Keratinocyte (primary cell): ENCODE measurements around the gene EID3. TPM values are rescaled to one million over a fixed set of nuclear protein-coding genes. Genes with fewer than 3 reads are reported as not detected.

Source experiments
- DNase-seq: peaks from one replicate; pipeline ENCODE4 v3.0.0-alpha.2; 2011; ENCODE audit warnings: low read depth, missing footprints, low spot score
- FAIRE-seq: peaks from 2 replicates; lab custom pipeline; 2011; peaks lifted over from hg19 to GRCh38; lab: Jason Lieb, UNC
- H2AFZ ChIP-seq: 2 replicates; pipeline ENCODE4 v1.6.0; 2012; ENCODE audit warnings: low read length, control low read depth, inconsistent platforms; ENCODE audit not compliant: control insufficient read depth
- H3K27ac ChIP-seq: 2 replicates; pipeline ENCODE4 v1.5.1; 2011; ENCODE audit warnings: low read length; ENCODE audit not compliant: control insufficient read depth, insufficient read depth
- H3K27me3 ChIP-seq: 3 replicates; pipeline ENCODE4 v1.6.0; 2011; ENCODE audit warnings: low read length; ENCODE audit not compliant: control insufficient read depth, insufficient read depth; ENCODE audit errors: extremely low read depth
- H3K36me3 ChIP-seq, 2 experiments: 2 replicates in 1 of 2; 3 replicates in 1 of 2; pipeline ENCODE4 v1.5.1; 2011; ENCODE audit warnings: low read length in 2 of 2, mild to moderate bottlenecking in 1 of 2; ENCODE audit not compliant: control insufficient read depth in 2 of 2, insufficient read depth in 2 of 2; ENCODE audit errors: extremely low read depth in 1 of 2
- H3K4me1 ChIP-seq: 3 replicates; pipeline ENCODE4 v1.5.1; 2011; ENCODE audit warnings: low read length; ENCODE audit not compliant: control insufficient read depth, insufficient read depth; ENCODE audit errors: extremely low read depth
- H3K4me2 ChIP-seq: 3 replicates; pipeline ENCODE4 v1.6.0; 2011; ENCODE audit warnings: low read depth, low read length; ENCODE audit not compliant: control insufficient read depth, insufficient read depth; ENCODE audit errors: extremely low read depth
- H3K4me3 ChIP-seq, 3 experiments: fragments of 200-600 bp in 1 of 3; sonication (generic) in 1 of 3; 2 replicates in 2 of 3; 3 replicates in 1 of 3; pipeline ENCODE4 v1.5.1; 2011 to 2016; ENCODE audit warnings: low read length in 3 of 3, mild to moderate bottlenecking in 3 of 3, control low read depth in 2 of 3, inconsistent platforms in 1 of 3, low read depth in 1 of 3, mixed read lengths in 1 of 3, mixed run types in 1 of 3, moderate library complexity in 1 of 3; ENCODE audit not compliant: control insufficient read depth in 2 of 3, insufficient read depth in 2 of 3; ENCODE audit errors: extremely low read depth in 1 of 3
- H3K79me2 ChIP-seq: 2 replicates; pipeline ENCODE4 v1.6.0; 2012; ENCODE audit warnings: low read length; ENCODE audit not compliant: control insufficient read depth, insufficient read depth
- H3K9ac ChIP-seq: 3 replicates; pipeline ENCODE4 v1.6.0; 2011; ENCODE audit warnings: low read length; ENCODE audit not compliant: control insufficient read depth, insufficient read depth; ENCODE audit errors: extremely low read depth
- H3K9me1 ChIP-seq: 3 replicates; pipeline ENCODE4 v1.6.0; 2011; ENCODE audit warnings: low read length; ENCODE audit not compliant: control insufficient read depth, insufficient read depth; ENCODE audit errors: extremely low read depth
- H3K9me3 ChIP-seq: 2 replicates; pipeline ENCODE4 v1.5.1; 2012; ENCODE audit warnings: low read depth, low read length; ENCODE audit not compliant: control insufficient read depth
- H4K20me1 ChIP-seq: 3 replicates; pipeline ENCODE4 v1.6.0; 2011; ENCODE audit warnings: low read length; ENCODE audit not compliant: control insufficient read depth, insufficient read depth; ENCODE audit errors: extremely low read depth
- EZH2 ChIP-seq: IDR thresholded peaks from one replicate; pipeline ENCODE4 v1.6.1; 2012; ENCODE audit warnings: inconsistent platforms, mild to moderate bottlenecking, low read length, moderate library complexity
- dilution Hi-C: fragments of 300-500 bp; cut with MboI; formaldehyde crosslinking; loops from one replicate; pipeline ENCODE4 v1.7.0; 2020; ENCODE audit warnings: low sequenced_read_pairs; ENCODE audit not compliant: extremely low pct_ligation_motif_present
- polyA plus RNA-seq, 5 experiments: library from polyadenylated mRNA; depleted of rRNA in 3 of 5; stranded (reverse) in 3 of 5; stranded (forward) in 1 of 5; unstranded in 1 of 5; fragments of >200 nt; gene quantifications; 1 replicate in 1 of 5; 2 replicates in 3 of 5; 3 replicates in 1 of 5; pipeline versions ENCODE4 v1.2.1 to v1.2.3, GENCODE V29; 2011 to 2012; ENCODE audit warnings: missing spikeins in 2 of 5, low read depth in 1 of 5, low replicate concordance in 1 of 5
- TF ChIP-seq, protein P1 (sequence below), 3 experiments: IDR thresholded peaks in 1 of 3; conservative IDR thresholded peaks in 1 of 3; optimal IDR thresholded peaks in 1 of 3; 2 replicates in 2 of 3; 3 replicates in 1 of 3; pipeline versions ENCODE3 to v1.5.1; 2011; ENCODE audit warnings: low read length in 3 of 3, mild to moderate bottlenecking in 3 of 3, moderate library complexity in 2 of 3, control low read depth in 1 of 3, inconsistent platforms in 1 of 3; ENCODE audit not compliant: insufficient read depth in 2 of 3; ENCODE audit errors: extremely low read depth in 1 of 3

The EID3 gene
- polyA plus RNA-seq, 1 donor (not counting 4 experiments of a cell fraction or from before 2014, with no cell fraction given): 1.8 TPM

- TF ChIP-seq, protein P1, sequence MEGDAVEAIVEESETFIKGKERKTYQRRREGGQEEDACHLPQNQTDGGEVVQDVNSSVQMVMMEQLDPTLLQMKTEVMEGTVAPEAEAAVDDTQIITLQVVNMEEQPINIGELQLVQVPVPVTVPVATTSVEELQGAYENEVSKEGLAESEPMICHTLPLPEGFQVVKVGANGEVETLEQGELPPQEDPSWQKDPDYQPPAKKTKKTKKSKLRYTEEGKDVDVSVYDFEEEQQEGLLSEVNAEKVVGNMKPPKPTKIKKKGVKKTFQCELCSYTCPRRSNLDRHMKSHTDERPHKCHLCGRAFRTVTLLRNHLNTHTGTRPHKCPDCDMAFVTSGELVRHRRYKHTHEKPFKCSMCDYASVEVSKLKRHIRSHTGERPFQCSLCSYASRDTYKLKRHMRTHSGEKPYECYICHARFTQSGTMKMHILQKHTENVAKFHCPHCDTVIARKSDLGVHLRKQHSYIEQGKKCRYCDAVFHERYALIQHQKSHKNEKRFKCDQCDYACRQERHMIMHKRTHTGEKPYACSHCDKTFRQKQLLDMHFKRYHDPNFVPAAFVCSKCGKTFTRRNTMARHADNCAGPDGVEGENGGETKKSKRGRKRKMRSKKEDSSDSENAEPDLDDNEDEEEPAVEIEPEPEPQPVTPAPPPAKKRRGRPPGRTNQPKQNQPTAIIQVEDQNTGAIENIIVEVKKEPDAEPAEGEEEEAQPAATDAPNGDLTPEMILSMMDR (optimal IDR thresholded peaks at IDR 0.05 in 1 of 3, IDR thresholded peaks at IDR 0.05 in 1 of 3, conservative IDR thresholded peaks at IDR 0.05 in 1 of 3; ENCODE audit: extremely low read depth in 1 of 3, insufficient read depth in 2 of 3, low read length in 3 of 3): no peak
- TF ChIP-seq EZH2: no peak
- peaks cover 45% of the 10 kb centered on the region for H3K4me1 ChIP-seq
- no peaks in the 10 kb centered on the region for H3K79me2 ChIP-seq
- peak overlapping the region in 2 of 3 experiments; percentile 22 to 29 for H3K4me3 ChIP-seq
- peak; percentile 5 for FAIRE-seq
- no peaks in the 10 kb centered on the region for H3K9me1 ChIP-seq
- H3K27me3 ChIP-seq: no peaks in the 10 kb centered on the region
- H3K9ac ChIP-seq: peak overlapping the region; percentile 35
- no peak for DNase-seq
- peak overlapping the region; percentile 66 for H3K4me2 ChIP-seq
- peak overlapping the region; percentile 53 for H3K27ac ChIP-seq
- H3K36me3 ChIP-seq: no peaks in the 10 kb centered on the region
- dilution Hi-C loops: no loop called here
- no peak overlapping the region for H2AFZ ChIP-seq
- no peaks in the 10 kb centered on the region for H3K9me3 ChIP-seq
- H4K20me1 ChIP-seq: no peaks in the 10 kb centered on the region
Observed at GRCh38 chr12:104280111-104280510, 23.4 kb upstream of the EID3 start.

DNA sequence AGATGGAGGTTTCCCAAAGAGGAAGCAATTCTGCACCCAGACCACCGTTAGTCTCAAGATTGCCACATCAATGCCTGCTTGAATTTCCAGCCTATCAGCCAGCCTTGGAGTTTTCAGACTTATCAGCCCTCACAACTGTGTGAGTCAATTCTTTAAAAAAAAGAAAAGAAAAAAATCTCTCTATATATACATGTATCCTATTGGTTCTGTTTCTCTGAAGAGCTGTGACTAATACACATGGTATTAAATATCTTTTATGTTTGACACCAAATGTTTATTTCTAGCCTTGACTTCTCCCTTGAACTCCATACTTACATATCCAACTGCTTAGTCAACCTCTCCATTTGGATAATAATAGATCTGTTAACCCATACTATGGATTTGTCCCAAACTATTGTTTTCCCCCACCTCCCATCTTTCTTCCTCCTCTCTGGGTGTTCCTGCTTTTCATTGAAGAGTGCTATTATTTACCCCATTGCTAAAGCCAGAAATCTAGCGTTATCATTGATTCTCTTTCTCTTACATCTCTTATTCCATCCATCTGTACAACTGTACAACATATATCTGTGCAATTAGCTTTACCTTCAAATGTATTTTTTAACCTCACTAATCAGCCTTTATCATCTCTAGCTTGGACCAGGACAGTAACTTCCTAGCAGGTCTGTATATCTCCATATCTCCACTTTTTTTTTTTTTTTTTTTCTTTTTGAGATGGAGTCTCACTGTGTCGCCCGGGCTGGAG is 22.7 kb upstream of the EID3 start:
- Histone ChIP-seq H3K27ac (peak overlapping the region; percentile 53), H3K9me3 (no peaks in the 10 kb centered on the region), H3K79me2 (no peaks in the 10 kb centered on the region), H4K20me1 (no peaks in the 10 kb centered on the region), H3K27me3 (no peaks in the 10 kb centered on the region), H3K4me1 (peaks cover 45% of the 10 kb centered on the region), H3K4me2 (peak overlapping the region; percentile 66), H3K36me3 (no peaks in the 10 kb centered on the region), H3K4me3 (peak overlapping the region in 2 of 3 experiments; percentile 22 to 29), H3K9ac (peak overlapping the region; percentile 35), H2AFZ (no peak overlapping the region), H3K9me1 (no peaks in the 10 kb centered on the region)
- TF ChIP-seq, protein P1 (optimal IDR thresholded peaks at IDR 0.05 in 1 of 3, IDR thresholded peaks at IDR 0.05 in 1 of 3, conservative IDR thresholded peaks at IDR 0.05 in 1 of 3; ENCODE audit: extremely low read depth in 1 of 3, insufficient read depth in 2 of 3, low read length in 3 of 3): no peak
- no peak for TF ChIP-seq EZH2
- DNase-seq: no peak
- dilution Hi-C loops: no loop called here
- peak; percentile 79 for FAIRE-seq
